GM19372 (cell line): ENCODE data around the gene NOXA1.

Experiments
- ATAC-seq: cut with Tn5 transposase; IDR thresholded peaks from one replicate; pipeline ENCODE4 v1.9.1; 2021; ENCODE audit warnings: mild to moderate bottlenecking, low read depth, moderate library complexity; ENCODE audit not compliant: unreplicated experiment

Gene NOXA1

GRCh38 chr9:137387114-137387890 is 35.9 kb upstream of the NOXA1 start:
- ATAC-seq, result no peak

GRCh38 chr9:137387891-137388560 is 35.2 kb upstream of the NOXA1 start:
- ATAC-seq, result no peak

GRCh38 chr9:137388589-137389427 is 34.4 kb upstream of the NOXA1 start:
- ATAC-seq, result no peak

DNA sequence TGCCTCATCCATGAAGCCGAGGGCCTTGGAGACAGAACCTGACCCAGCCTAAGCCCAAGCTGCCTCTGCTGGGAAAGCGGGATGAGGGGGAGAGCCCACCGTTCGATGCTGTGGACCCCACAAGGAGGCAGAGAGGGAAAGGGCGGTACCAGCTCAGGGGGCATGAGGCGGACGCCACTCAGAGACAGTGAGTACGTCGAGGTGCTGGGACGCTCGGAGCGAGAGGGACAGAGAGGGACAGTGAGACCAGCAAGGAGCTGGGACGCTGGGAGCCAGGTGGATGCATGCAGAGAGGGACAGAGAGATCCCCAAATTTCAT is 33.8 kb upstream of the NOXA1 start:
- no peak for ATAC-seq

DNA sequence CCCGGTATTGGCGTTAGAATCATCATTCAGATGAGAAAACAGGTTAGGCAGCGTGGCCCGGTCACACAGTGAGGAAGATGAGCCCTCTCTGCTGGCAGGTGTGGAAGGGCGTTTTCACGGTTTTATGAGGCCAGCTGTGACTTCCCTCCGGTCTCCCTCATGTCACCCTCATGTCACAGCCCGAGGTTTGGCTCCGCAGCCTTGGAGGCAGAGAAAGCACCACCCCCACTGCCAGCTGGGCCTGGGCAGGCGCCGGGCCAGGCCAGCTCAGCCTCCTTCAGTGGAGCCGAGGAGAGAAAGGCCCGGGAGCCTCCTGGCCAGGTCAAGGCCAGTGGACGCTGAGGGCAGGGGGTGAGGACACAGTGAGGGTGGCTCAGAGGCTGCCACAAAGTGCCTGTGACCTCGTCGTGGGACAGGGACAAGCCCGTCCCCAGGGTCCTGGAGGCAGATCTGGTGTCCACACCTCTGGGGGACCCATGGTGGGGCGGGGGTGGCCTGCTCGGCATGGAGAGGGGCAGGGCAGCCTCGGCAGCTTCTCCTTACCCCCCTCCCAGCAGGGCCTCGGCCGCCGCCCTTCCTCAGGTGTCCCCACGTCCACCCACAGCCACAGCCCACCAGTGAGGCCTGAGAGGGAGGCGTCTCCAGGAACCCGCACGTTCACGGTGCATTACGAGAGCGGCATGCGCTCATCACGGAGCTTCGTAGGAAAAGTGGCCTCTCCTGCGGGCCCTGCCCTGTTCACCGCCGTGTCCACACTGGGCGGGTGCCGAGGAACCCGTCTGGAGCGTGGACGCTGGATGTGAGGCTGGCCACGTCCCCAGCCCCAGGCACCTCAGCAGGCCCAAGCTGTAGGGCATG is 32.4 kb upstream of the NOXA1 start:
- no peak for ATAC-seq

DNA sequence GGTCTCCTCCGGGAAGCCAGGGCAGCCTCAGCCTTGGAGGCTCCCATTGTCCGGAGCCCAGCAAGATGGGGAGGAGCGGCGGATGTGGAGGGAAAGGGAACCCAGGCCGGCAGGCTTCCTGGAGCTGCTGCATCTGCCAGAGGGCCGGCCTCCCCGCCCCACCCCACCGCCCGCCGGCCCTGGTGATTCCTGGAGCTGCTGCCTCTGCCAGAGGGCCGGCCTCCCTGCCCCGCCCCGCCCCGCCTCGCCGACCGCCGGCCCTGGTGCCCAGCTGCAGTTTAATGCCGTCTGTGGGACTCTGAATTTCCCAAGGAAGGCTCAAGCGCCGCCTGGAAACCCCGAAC is 31.8 kb upstream of the NOXA1 start:
- ATAC-seq, result no peak

GRCh38 chr9:137392232-137393007 is 30.8 kb upstream of the NOXA1 start:
- ATAC-seq, result no peak

GRCh38 chr9:137393176-137394150 is 29.7 kb upstream of the NOXA1 start:
- ATAC-seq, result no peak

- ATAC-seq, result no peak
Observed at GRCh38 chr9:137394866-137395665, 28.1 kb upstream of the NOXA1 start.

- no peak for ATAC-seq
Observed at GRCh38 chr9:137395666-137396010, 27.6 kb upstream of the NOXA1 start.

DNA sequence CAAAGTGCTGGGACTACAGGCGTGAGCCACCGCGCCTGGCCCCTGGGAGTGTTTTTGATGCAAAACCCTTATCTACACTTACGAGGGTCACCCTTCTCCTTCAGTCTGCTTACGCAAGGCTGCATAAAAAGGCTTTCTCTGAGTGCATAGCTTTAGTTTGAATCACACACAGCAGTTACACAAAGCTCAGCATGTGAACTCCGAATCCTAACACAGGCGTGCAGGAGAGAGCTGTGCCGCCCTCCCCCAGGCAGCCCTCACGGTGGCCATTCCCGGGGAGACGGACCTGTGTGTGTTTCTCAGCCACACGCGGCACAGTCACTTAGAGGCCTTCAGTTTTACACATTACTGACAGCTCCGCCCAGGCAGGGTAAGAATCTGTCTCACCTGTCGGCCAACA is 27.0 kb upstream of the NOXA1 start:
- ATAC-seq, result no peak

DNA sequence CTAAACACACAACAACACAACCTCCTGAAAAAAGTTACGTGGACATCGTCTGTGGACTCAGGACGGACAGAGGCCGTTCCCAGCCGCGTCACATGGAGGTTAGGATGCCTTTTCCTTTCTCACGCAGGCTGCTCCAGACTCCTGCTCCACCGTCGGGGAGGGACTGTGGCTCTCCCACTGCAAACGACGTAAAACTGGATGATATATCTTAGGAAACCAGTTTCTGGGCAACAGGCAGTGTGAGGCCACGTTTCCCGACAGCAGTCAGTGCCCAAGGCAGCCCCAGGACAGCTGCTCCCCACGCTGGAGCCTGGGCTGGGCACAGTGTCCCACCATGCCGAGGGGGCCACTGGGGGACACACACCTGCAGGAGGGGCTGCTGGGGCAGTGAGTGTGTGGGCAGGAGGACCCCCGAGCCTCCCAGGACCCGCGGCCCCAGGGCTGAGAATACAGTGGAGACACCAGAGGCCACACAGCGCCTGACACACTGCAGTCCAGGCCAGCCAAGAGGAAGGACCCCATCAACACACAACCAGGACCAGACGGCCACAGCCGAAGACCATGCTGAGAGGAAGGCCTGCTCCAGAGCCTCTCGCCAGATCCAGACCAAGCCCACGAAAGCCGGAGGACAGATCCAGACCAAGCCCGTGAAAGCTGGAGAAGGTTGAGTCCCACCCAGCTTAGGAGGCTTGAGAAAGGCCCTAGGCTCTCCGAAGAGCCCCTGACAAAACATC is 26.4 kb upstream of the NOXA1 start:
- no peak for ATAC-seq

- no peak for ATAC-seq
Observed at GRCh38 chr9:137397675-137398423, 25.3 kb upstream of the NOXA1 start.

DNA sequence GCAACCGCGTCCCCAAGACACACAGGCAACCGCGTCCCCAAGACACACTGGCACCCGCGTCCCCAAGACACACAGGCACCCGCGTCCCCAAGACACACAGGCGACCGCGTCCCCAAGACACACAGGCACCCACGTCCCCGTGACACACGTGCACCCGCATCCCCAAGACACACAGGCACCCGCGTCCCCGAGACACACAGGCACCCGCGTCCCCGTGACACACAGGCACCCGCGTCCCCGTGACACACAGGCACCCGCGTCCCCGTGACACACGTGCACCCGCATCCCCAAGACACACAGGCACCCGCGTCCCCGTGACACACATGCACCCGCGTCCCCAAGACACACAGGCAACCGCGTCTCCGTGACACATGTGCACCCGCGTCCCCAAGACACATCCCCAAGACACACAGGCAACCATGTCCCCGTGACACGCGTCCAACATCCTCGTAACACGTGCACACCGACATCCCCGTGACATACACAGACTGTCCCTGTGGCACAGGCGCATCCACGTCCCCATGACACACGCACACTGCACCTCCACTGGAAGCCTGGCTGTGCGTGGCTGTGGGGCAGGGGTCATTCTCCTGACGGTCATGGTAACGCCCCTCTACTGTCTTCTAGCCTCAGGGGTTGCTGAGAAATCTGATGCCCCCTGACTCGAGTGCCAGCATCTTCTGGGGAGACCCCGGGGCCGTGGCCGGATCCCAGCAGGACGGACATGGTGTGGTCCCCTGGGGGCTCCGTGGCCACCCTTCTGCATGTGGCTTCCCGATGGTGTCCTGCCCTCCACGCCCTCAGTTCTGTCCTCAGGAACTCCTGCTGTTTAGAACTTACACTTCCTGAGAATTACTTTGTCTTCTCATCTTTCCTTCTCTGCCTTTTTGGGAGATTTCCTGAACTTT is 24.4 kb upstream of the NOXA1 start:
- ATAC-seq, result no peak

GRCh38 chr9:137402746-137403145 is 20.4 kb upstream of the NOXA1 start:
- ATAC-seq, result no peak

GRCh38 chr9:137403269-137403668 is 19.9 kb upstream of the NOXA1 start:
- no peak for ATAC-seq
